Loucy (cell line): ENCODE data around the gene MMP20.

Source experiments
- EZH2phosphoT487 ChIP-seq: fragments of 200-600 bp; IDR thresholded peaks from 2 replicates; pipeline ENCODE4 v1.6.1; 2018; ENCODE audit warnings: antibody characterized with exemption, mild to moderate bottlenecking, moderate library complexity, borderline replicate concordance
- TF ChIP-seq, protein P1 (sequence below): fragments of 200-600 bp; sonication (generic); conservative IDR thresholded peaks from 2 replicates; pipeline ENCODE4 v1.5.1; 2014; ENCODE audit warnings: mild to moderate bottlenecking, antibody characterized with exemption, low read length

DNA sequence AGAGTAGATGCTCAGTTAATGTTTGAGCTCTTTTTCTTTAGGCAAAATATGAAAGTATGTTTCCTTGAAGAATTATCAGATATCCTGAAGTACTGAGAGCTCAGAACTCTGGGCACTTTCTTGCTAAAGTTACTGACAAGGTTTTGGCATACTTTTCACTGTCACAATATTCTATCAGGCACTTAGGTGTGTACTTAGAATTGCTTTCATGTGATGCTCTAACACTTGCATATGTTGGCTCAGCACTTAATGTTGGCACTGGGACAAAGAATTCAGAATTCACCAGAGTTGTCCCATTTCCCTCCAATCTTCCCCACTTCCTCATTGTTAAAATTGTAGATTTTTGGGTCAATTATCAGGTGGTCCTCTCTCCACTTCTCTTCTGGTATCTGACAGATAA, 5.0 kb downstream of the MMP20 start:
- TF ChIP-seq, protein P1, sequence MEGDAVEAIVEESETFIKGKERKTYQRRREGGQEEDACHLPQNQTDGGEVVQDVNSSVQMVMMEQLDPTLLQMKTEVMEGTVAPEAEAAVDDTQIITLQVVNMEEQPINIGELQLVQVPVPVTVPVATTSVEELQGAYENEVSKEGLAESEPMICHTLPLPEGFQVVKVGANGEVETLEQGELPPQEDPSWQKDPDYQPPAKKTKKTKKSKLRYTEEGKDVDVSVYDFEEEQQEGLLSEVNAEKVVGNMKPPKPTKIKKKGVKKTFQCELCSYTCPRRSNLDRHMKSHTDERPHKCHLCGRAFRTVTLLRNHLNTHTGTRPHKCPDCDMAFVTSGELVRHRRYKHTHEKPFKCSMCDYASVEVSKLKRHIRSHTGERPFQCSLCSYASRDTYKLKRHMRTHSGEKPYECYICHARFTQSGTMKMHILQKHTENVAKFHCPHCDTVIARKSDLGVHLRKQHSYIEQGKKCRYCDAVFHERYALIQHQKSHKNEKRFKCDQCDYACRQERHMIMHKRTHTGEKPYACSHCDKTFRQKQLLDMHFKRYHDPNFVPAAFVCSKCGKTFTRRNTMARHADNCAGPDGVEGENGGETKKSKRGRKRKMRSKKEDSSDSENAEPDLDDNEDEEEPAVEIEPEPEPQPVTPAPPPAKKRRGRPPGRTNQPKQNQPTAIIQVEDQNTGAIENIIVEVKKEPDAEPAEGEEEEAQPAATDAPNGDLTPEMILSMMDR = no peak
- no peak for TF ChIP-seq EZH2phosphoT487
